GM18498 (cell line): ENCODE results near the gene PTHLH.

ENCODE experiments used
- ATAC-seq: cut with Tn5 transposase; IDR thresholded peaks from one replicate; pipeline ENCODE4 v1.9.1; 2021; ENCODE audit warnings: mild to moderate bottlenecking, moderate library complexity; ENCODE audit not compliant: unreplicated experiment

PTHLH gene

GRCh38 chr12:27946421-27946820 lies 26.1 kb downstream of the PTHLH start:
- ATAC-seq = no peak

GRCh38 chr12:27940756-27941402 lies 31.7 kb downstream of the PTHLH start:
- peak; percentile 85 for ATAC-seq

GRCh38 chr12:27940245-27940644 lies 32.3 kb downstream of the PTHLH start:
- ATAC-seq = no peak

GRCh38 chr12:27937768-27938167 lies 34.8 kb downstream of the PTHLH start:
- ATAC-seq = no peak

- no peak for ATAC-seq
Observed at GRCh38 chr12:27936196-27936595, 36.3 kb downstream of the PTHLH start.

GRCh38 chr12:27934276-27934675 lies 38.3 kb downstream of the PTHLH start:
- ATAC-seq = no peak

GRCh38 chr12:27931390-27931789 lies 41.1 kb downstream of the PTHLH start:
- ATAC-seq = no peak

- ATAC-seq = no peak
Observed at GRCh38 chr12:27927347-27927746, 45.2 kb downstream of the PTHLH start.

- no peak for ATAC-seq
Observed at GRCh38 chr12:27924350-27925135, 48.0 kb downstream of the PTHLH start.

- no peak for ATAC-seq
Observed at GRCh38 chr12:27922531-27923139, 49.9 kb downstream of the PTHLH start.

- no peak for ATAC-seq
Observed at GRCh38 chr12:27919671-27920235, 52.8 kb downstream of the PTHLH start.

GRCh38 chr12:27915536-27915935 lies 57.0 kb downstream of the PTHLH start:
- ATAC-seq = no peak

GRCh38 chr12:27915021-27915420 lies 57.5 kb downstream of the PTHLH start:
- no peak for ATAC-seq

- peak; percentile 79 for ATAC-seq
Observed at GRCh38 chr12:27913999-27914614, 58.4 kb downstream of the PTHLH start.

GRCh38 chr12:27911397-27911796 lies 61.1 kb downstream of the PTHLH start:
- ATAC-seq = no peak
